B cell (primary cell): ENCODE measurements around the gene ALMS1.

Source experiments
- CTCF ChIP-seq: fragments of 200-600 bp; IDR thresholded peaks from one replicate; pipeline ENCODE4 v1.8.0; 2022; ENCODE audit warnings: antibody characterized with exemption, mild to moderate bottlenecking
- EZH2 ChIP-seq: IDR thresholded peaks from 2 replicates; pipeline ENCODE4 v1.6.1; 2012; ENCODE audit warnings: borderline replicate concordance, low read depth, mild to moderate bottlenecking, moderate library complexity, low read length; ENCODE audit not compliant: insufficient read depth, poor library complexity, severe bottlenecking

- TF ChIP-seq CTCF (no peak), EZH2 (no peak)
Measured at GRCh38 chr2:73516033-73516432, 130.4 kb downstream of the ALMS1 start.
